GM12872 (cell line): Measurements from ENCODE around the gene TTC23L.

Experiments used
- CTCF ChIP-seq: IDR thresholded peaks from 3 replicates; pipeline ENCODE4 v1.5.1; 2011; ENCODE audit warnings: low read depth, mild to moderate bottlenecking, low read length, moderate library complexity; ENCODE audit not compliant: insufficient read depth

Gene TTC23L

GRCh38 chr5:34913072-34913471 lies 74.1 kb downstream of the TTC23L start:
- no peak for TF ChIP-seq CTCF

GRCh38 chr5:34914671-34915138 lies 75.7 kb downstream of the TTC23L start:
- no peak for TF ChIP-seq CTCF

- no peak for TF ChIP-seq CTCF
Observed at GRCh38 chr5:34915139-34915855, 76.3 kb downstream of the TTC23L start, which contains the start of the genes BRIX1 and RAD1. BRIX1 (plus strand) TSS chr5:34915711; CDS start chr5:34915739, 28 bp downstream. RAD1 (minus strand) TSS chr5:34915504; CDS start chr5:34914892, 612 bp downstream.

GRCh38 chr5:34915856-34916192 lies 76.9 kb downstream of the TTC23L start:
- TF ChIP-seq CTCF: no peak

- no peak for TF ChIP-seq CTCF
Observed at GRCh38 chr5:34916518-34916917, 77.6 kb downstream of the TTC23L start.

GRCh38 chr5:34918025-34918424 lies 79.1 kb downstream of the TTC23L start:
- TF ChIP-seq CTCF: no peak

- TF ChIP-seq CTCF: no peak
Observed at GRCh38 chr5:34919077-34919476, 80.1 kb downstream of the TTC23L start.
